Fibroblast of the aortic adventitia (primary cell): ENCODE data around the gene MCTP1. TPM values are rescaled to one million over a fixed set of nuclear protein-coding genes. Genes with fewer than 3 reads are reported as not detected.

Experiments
- DNase-seq: peaks from one replicate; pipeline ENCODE4 v3.0.0-alpha.2; 2010; ENCODE audit warnings: low read depth
- H3K4me3 ChIP-seq: 2 replicates; pipeline ENCODE4 v1.5.1; 2011; ENCODE audit warnings: low read depth, mild to moderate bottlenecking, control low read depth, low read length, moderate library complexity
- total RNA-seq: library from RNA; depleted of rRNA; stranded (reverse); fragments of >200 nt; gene quantifications from 2 replicates; pipeline ENCODE4 v1.2.3, GENCODE V29; 2012; ENCODE audit warnings: low replicate concordance
- TF ChIP-seq, protein P1 (sequence below): IDR thresholded peaks from 2 replicates; pipeline ENCODE4 v1.5.1; 2011; ENCODE audit warnings: mild to moderate bottlenecking, low read length, control low read depth, inconsistent platforms; ENCODE audit not compliant: insufficient read depth

MCTP1 gene
- total RNA-seq, 1 donor: 7.6 TPM

DNA sequence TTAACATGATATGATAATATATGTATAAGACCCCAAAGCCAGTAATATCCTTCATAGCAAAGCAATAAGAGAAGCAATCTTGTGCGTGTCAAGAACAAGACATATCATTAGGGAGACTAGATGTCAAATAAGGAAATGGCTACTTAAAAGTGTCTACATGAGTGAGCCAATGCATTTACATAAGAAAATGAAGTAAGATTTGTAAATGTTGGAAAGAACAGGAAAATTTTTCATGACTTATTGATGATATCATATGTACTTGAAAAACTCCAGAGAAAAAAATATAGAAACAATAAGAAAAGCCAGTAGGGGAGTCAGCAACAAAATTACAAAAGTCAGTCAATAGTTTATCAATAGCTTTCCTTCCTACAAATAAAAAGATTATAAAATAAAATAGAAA, 13.8 kb upstream of the MCTP1 start:
- TF ChIP-seq, protein P1, sequence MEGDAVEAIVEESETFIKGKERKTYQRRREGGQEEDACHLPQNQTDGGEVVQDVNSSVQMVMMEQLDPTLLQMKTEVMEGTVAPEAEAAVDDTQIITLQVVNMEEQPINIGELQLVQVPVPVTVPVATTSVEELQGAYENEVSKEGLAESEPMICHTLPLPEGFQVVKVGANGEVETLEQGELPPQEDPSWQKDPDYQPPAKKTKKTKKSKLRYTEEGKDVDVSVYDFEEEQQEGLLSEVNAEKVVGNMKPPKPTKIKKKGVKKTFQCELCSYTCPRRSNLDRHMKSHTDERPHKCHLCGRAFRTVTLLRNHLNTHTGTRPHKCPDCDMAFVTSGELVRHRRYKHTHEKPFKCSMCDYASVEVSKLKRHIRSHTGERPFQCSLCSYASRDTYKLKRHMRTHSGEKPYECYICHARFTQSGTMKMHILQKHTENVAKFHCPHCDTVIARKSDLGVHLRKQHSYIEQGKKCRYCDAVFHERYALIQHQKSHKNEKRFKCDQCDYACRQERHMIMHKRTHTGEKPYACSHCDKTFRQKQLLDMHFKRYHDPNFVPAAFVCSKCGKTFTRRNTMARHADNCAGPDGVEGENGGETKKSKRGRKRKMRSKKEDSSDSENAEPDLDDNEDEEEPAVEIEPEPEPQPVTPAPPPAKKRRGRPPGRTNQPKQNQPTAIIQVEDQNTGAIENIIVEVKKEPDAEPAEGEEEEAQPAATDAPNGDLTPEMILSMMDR: no peak
- DNase-seq: no peak
- no peak overlapping the region for H3K4me3 ChIP-seq

DNA sequence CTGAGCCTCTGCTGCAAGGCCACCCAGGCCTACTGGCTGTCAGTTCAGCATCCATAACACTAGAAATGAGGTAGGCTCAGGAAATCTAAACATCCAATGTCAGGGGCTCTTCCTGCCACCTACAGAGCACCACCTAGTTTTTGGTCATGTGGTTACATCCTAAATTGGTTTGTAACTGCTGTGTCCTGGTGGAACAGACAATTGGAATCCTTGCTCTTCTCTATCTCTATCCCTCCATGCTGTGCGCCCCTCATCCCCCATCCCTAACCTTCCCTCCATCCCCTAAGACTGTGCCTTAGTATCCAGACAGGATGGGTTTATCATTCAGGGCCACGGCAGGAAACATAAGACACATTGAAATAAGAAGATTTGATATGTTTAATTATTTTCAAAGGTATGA, 11.4 kb upstream of the MCTP1 start:
- DNase-seq: no peak
- no peak overlapping the region for H3K4me3 ChIP-seq
- TF ChIP-seq, protein P1: no peak

DNA sequence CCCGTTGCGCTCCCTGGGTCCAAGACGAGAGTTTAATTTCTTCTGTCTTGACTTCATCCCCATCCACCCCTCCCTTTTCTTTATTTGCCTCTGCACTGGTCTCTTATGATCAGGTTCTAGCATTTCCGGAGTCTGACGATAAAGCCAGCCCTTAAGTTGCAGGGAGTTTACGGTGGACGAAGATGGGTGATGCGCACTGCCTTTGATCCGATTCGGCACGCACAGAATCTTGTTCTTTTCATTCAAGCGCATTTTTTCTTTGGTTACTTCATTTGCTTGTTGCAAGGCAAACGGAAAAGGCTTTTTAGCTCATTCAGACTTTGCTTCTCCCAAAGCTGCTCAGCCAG, 488 bp upstream of the MCTP1 start:
- TF ChIP-seq, protein P1: no peak
- H3K4me3 ChIP-seq: peak overlapping the region; percentile 15
- peak; percentile 8 for DNase-seq

DNA sequence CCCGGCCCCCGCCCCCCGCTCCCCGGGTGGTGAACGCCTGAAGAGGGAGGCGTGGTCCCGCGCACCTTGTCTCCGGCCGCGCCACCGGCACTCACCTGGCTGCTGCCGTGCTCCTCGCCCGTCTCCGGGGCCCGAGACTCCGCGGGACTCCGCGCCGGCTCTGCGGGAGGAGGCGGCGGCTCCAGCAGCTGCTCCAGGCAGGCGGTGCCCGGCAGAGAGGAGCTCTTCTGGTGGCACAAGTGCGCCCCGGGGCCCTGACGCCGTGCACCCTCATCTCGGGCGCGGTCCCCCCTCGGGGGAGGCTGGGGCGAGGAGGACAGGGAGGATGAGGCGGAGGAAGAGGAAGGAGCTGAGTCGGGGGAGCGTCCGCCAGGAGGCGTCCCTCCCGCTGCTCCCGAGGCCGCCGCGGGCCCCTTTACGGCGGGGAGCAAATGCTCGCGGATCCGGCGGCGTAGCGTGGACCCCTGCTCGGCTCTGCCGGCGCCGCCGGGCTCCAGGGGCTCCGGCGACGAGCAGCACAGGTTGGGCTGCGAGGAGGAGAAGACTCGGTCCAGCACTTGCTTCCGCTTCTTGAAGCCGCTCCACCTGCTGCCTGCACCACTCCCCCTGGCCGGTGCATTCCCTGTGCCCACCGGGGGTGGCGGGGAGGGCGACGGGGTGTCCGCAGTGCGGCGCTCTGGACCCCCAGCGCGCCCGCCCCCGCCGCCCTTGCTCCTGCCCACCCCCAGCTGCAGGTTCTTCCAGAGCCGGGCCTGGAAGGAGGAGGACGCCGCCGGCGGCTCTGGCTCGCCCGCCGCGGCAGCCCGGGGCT, 928 bp downstream of the MCTP1 start:
- DNase-seq: no peak
- TF ChIP-seq, protein P1: peak; percentile 49
- H3K4me3 ChIP-seq: peak overlapping the region; percentile 63

DNA sequence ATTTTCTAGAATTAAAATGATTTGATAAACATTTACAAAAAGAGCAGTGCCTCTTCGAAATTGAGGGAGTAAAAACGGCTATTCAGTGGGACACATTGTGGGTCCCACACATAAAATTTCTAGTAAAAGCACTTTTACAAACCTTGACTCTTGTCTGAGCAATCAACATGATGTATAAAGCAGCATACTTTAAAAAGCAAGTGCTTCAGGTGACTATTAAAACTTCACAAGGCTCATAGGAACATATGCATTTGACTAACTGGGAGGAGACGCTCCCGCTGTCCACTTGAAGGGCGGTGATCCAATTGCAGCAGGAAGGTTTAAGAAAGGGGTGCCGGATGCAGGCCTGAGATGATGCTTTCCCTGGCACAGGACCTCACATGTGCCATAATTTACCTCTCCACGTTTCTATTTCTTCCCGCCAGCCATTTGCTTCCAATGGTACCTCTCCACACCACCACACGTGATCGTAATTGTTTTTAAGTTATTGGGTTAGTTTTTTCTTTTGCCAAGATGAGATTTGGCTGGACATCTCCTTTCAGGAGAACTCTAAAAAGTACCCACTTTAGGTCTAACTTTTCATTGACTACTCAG, 1.8 kb downstream of the MCTP1 start:
- DNase-seq: no peak
- no peak overlapping the region for H3K4me3 ChIP-seq
- TF ChIP-seq, protein P1: no peak

DNA sequence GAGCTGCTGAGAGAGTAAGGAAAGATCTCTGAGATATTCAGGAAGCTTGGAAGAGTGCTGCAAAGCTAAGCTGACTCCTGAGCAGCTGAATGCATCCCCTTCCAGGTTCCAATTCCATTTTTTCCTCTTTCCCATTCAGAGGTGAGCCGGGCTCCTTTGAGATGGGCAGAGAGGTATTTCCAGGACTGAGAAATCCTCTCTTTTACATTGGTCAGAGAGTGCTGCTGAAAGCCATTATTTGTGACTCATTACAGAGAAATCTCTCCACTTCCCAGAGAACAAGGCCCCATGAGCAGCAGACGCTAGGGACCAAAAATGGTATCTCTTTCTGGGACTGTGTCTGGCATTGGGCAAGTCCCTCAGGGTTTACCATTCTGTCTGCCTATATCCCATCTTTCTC, 3.7 kb downstream of the MCTP1 start:
- peak; percentile 7 for DNase-seq
- TF ChIP-seq, protein P1: no peak
- H3K4me3 ChIP-seq: no peak overlapping the region
